Uterus (tissue), 2 donors: ENCODE measurements around the gene KRTAP3-1.
"Not testable (repeated sequence)": the region's sequence is repeated elsewhere in the genome, so short reads cannot be mapped to it uniquely, and the experiment has no call there.

ENCODE experiments used
- POLR2A ChIP-seq, 2 donors: fragments of 450-650 bp; IDR thresholded peaks; one replicate each; pipeline ENCODE4 v1.6.1; 2016; ENCODE audit warnings: antibody characterized with exemption in 2 of 2, mild to moderate bottlenecking in 1 of 2, moderate library complexity in 1 of 2
- TF ChIP-seq, protein P1 (sequence below), 4 experiments: fragments of 200-600 bp in 2 of 4; fragments of 450-650 bp in 2 of 4; sonication (generic) in 2 of 4; IDR thresholded peaks; one replicate each; pipeline ENCODE4 v1.5.1; 2016 to 2019; ENCODE audit warnings: antibody characterized with exemption in 4 of 4, mild to moderate bottlenecking in 2 of 4, moderate library complexity in 1 of 4

DNA sequence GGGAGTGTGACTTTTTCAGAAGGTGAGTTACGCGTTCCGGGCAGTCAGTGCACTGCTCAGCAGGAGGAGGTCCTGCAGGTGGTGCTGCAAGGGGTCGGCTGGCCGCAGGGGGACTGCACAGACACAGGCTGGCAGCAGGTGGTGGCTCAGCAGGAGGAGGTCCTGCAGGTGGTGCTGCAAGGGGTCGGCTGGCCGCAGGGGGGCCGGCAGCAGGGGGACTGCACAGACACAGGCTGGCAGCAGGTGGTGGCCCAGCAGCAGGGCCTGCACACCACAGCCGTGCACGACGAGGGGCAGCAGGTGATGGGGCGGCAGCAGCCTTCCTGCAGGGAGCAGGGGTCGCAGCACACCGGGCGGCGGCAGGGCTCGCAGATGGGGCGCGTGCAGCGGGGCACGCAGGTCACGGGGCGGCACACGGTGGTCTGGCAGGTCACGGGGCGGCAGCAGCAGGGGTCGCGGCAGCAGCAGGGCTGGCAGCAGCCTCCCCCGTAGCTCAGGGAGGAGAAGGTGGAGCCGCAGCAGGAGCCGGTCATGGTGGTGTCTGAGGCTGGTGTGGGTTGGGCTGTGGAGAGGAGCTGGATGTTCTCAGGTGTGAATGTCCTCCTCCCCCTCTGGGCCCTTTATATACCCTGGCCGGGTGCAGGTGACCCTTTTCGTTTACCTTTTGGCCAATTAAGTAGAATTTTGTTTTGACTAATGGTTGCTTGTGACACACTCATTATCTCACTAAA lies 38.0 kb upstream of the KRTAP3-1 start, which contains the start of gene KRTAP2-1:
- TF ChIP-seq, protein P1, sequence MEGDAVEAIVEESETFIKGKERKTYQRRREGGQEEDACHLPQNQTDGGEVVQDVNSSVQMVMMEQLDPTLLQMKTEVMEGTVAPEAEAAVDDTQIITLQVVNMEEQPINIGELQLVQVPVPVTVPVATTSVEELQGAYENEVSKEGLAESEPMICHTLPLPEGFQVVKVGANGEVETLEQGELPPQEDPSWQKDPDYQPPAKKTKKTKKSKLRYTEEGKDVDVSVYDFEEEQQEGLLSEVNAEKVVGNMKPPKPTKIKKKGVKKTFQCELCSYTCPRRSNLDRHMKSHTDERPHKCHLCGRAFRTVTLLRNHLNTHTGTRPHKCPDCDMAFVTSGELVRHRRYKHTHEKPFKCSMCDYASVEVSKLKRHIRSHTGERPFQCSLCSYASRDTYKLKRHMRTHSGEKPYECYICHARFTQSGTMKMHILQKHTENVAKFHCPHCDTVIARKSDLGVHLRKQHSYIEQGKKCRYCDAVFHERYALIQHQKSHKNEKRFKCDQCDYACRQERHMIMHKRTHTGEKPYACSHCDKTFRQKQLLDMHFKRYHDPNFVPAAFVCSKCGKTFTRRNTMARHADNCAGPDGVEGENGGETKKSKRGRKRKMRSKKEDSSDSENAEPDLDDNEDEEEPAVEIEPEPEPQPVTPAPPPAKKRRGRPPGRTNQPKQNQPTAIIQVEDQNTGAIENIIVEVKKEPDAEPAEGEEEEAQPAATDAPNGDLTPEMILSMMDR (IDR thresholded peaks at IDR 0.05) = not testable (repeated sequence)
- not testable (repeated sequence) for TF ChIP-seq POLR2A (IDR thresholded peaks at IDR 0.05)
